ENCODE results near the gene UBE2J2.

GRCh38 chr1:1225913-1226312 lies 47.7 kb downstream of the UBE2J2 start:
- no peak for TF ChIP-seq EP300 (IDR thresholded peaks at IDR 0.05; ENCODE audit: borderline replicate concordance in 1 of 2, low read depth in 1 of 2, low read length in 1 of 2)
- TF ChIP-seq CTCF (IDR thresholded peaks at IDR 0.05): no peak
- no peak for TF ChIP-seq IRF3 (IDR thresholded peaks at IDR 0.05; ENCODE audit: low read depth, low read length)
- no peak for TF ChIP-seq TAF1 (IDR thresholded peaks at IDR 0.05; ENCODE audit: borderline replicate concordance, low read depth, low read length)
- no peak for TF ChIP-seq RFX5 (IDR thresholded peaks at IDR 0.05; ENCODE audit: low read length)
- no peak for TF ChIP-seq POLR2AphosphoS5 (IDR thresholded peaks at IDR 0.05; ENCODE audit: low read depth, low read length)
- TF ChIP-seq EZH2phosphoT487 (IDR thresholded peaks at IDR 0.05; ENCODE audit: borderline replicate concordance, low read depth): no peak
- TF ChIP-seq MAX (IDR thresholded peaks at IDR 0.05; ENCODE audit: low read depth): no peak
- no peak for TF ChIP-seq RAD21 (IDR thresholded peaks at IDR 0.05; ENCODE audit: low read length)
- TF ChIP-seq FOXM1 (IDR thresholded peaks at IDR 0.05; ENCODE audit: low read depth): no peak
- TF ChIP-seq CHD2 (IDR thresholded peaks at IDR 0.05; ENCODE audit: low read length, partially characterized antibody): no peak
- TF ChIP-seq RCOR1 (IDR thresholded peaks at IDR 0.05; ENCODE audit: low read length): no peak

All from SK-N-SH (cell line).